Measurements from ENCODE around the gene C11orf91. TPM values are rescaled to one million over a fixed set of nuclear protein-coding genes. Genes with fewer than 3 reads are reported as not detected.

The C11orf91 gene
- total RNA-seq, 2 experiments from 2014 or later: not detected

GRCh38 chr11:33704240-33705002 lies 3.8 kb upstream of the C11orf91 start:
- Mint-ChIP-seq H3K27ac (no peak overlapping the region), H3K36me3 (ENCODE audit: low read depth) (peaks cover 6% of the 10 kb centered on the region), H3K4me3 (no peak overlapping the region), H3K4me1 (ENCODE audit: low read depth) (peaks cover 11% of the 10 kb centered on the region), H3K9me3 (no peaks in the 10 kb centered on the region), H3K27me3 (ENCODE audit: low read depth) (peaks cover 4% of the 10 kb centered on the region)
- intact Hi-C loops (cut with micrococcal nuclease): loop anchor here (10.0 kb wide), 1 partner anchor 350 kb away; the partner anchor contains the start of gene CAPRIN1
- CTCF ChIA-PET: interaction anchor here (0.6 kb wide), 1 partner anchor 41 kb away, joined by 3 read pairs; no protein-coding TSS in a partner anchor
- no peak for DNase-seq

- peaks cover 11% of the 10 kb centered on the region for H3K4me1 Mint-ChIP-seq (ENCODE audit: low read depth)
- no peaks in the 10 kb centered on the region for H3K36me3 Mint-ChIP-seq (ENCODE audit: low read depth)
- DNase-seq: no peak
- no peak overlapping the region for H3K4me3 Mint-ChIP-seq
- peaks cover 4% of the 10 kb centered on the region for H3K27me3 Mint-ChIP-seq (ENCODE audit: low read depth)
- no peak overlapping the region for H3K27ac Mint-ChIP-seq
- intact Hi-C loops (cut with micrococcal nuclease): loop anchor here (10.0 kb wide), 1 partner anchor 351 kb away; the partner anchor contains the start of gene CAPRIN1
- no peaks in the 10 kb centered on the region for H3K9me3 Mint-ChIP-seq
- CTCF ChIA-PET: interaction anchor here (0.6 kb wide), 1 partner anchor 41 kb away, joined by 3 read pairs; no protein-coding TSS in a partner anchor
These were observed 3.2 kb upstream of the C11orf91 start for GRCh38 chr11:33703788-33704187.

- intact Hi-C loops (cut with micrococcal nuclease): loop anchor here (10.0 kb wide), 1 partner anchor 352 kb away; the partner anchor contains the start of gene CAPRIN1
- CTCF ChIA-PET: interaction anchor here (1.2 kb wide), 2 partner anchors 34 to 39 kb away, joined by 3 read pairs; no protein-coding TSS in a partner anchor
- Mint-ChIP-seq H3K27ac (no peak overlapping the region), H3K9me3 (no peaks in the 10 kb centered on the region), H3K27me3 (ENCODE audit: low read depth) (peaks cover 4% of the 10 kb centered on the region), H3K4me3 (no peak overlapping the region), H3K4me1 (ENCODE audit: low read depth) (peaks cover 11% of the 10 kb centered on the region), H3K36me3 (ENCODE audit: low read depth) (no peaks in the 10 kb centered on the region)
- DNase-seq: no peak
These were observed 2.6 kb upstream of the C11orf91 start for GRCh38 chr11:33703234-33703633.

- no peak overlapping the region for H3K27ac Mint-ChIP-seq
- no peak for DNase-seq
- CTCF ChIA-PET: interaction anchor here (0.6 to 1.3 kb wide), 2 partner anchors 13 to 14 kb away, joined by 3 to 10 read pairs; no protein-coding TSS in a partner anchor
- intact Hi-C loops (cut with micrococcal nuclease): loop anchor here (2.0 to 10.0 kb wide), 3 partner anchors 191 to 1119 kb away; partner anchors contain the start of genes CAPRIN1, EIF3M and LMO2
- peaks cover 4% of the 10 kb centered on the region for H3K27me3 Mint-ChIP-seq (ENCODE audit: low read depth)
- H3K4me3 Mint-ChIP-seq: peak overlapping the region; percentile 85
- H3K4me1 Mint-ChIP-seq (ENCODE audit: low read depth): peaks cover 9% of the 10 kb centered on the region
- no peaks in the 10 kb centered on the region for H3K36me3 Mint-ChIP-seq (ENCODE audit: low read depth)
- no peaks in the 10 kb centered on the region for H3K9me3 Mint-ChIP-seq
These were observed 940 bp upstream of the C11orf91 start for GRCh38 chr11:33701302-33702230.

- peak overlapping the region; percentile 85 for H3K4me3 Mint-ChIP-seq
These were observed 544 bp downstream of the C11orf91 start for GRCh38 chr11:33700063-33700501.

DNA sequence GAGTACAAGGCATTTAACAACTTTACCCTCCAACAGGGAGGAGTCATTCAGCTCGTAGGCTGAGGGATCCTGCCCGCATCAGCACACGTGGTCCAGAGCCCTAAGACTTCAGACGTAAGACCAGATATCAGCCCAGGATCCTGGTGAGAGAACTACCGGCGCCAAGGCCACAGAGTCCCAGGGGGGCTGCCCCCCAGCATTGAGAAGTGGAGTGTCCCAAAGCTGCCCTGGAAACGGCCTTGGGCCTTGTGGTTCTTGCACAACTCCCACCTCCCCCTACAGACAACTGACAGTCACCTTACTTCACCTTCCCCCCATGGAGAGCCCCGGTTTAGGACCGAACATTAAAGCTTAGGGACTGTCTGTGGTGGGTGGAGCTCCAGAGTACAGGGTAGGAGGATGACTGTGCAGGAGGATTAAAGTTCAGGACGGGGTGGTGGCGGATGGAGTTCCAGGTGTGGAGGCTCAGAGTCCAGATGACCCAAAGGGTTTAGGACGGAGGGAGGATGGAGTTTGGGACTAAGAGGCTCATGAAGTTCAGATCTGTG lies 1.0 kb downstream of the C11orf91 start:
- Mint-ChIP-seq H3K27ac (peak overlapping the region; percentile 43), H3K27me3 (ENCODE audit: low read depth) (peaks cover 8% of the 10 kb centered on the region), H3K36me3 (ENCODE audit: low read depth) (no peaks in the 10 kb centered on the region), H3K4me1 (ENCODE audit: low read depth) (peaks cover 7% of the 10 kb centered on the region), H3K9me3 (no peaks in the 10 kb centered on the region), H3K4me3 (peak overlapping the region; percentile 85)
- intact Hi-C loops (cut with micrococcal nuclease): loop anchor here (1.0 to 10.0 kb wide), 6 partner anchors 37 to 1117 kb away; partner anchors contain the start of genes CAPRIN1, CD59, EIF3M and FBXO3
- no peak for DNase-seq
- CTCF ChIA-PET: interaction anchor here (0.6 to 0.9 kb wide), 2 partner anchors 7 to 287 kb away, joined by 3 to 5 read pairs; no protein-coding TSS in a partner anchor

More at GRCh38 chr11:33700063-33700501, 544 bp downstream of the C11orf91 start:
- peaks cover 8% of the 10 kb centered on the region for H3K27me3 Mint-ChIP-seq (ENCODE audit: low read depth)
- peaks cover 7% of the 10 kb centered on the region for H3K4me1 Mint-ChIP-seq (ENCODE audit: low read depth)
- no peaks in the 10 kb centered on the region for H3K9me3 Mint-ChIP-seq
- no peaks in the 10 kb centered on the region for H3K36me3 Mint-ChIP-seq (ENCODE audit: low read depth)
- peak overlapping the region; percentile 43 for H3K27ac Mint-ChIP-seq
- no peak for DNase-seq
- CTCF ChIA-PET: interaction anchor here (0.6 to 0.9 kb wide), 2 partner anchors 8 to 287 kb away, joined by 3 to 5 read pairs; no protein-coding TSS in a partner anchor
- intact Hi-C loops (cut with micrococcal nuclease): loop anchor here (1.0 to 10.0 kb wide), 6 partner anchors 36 to 1117 kb away; partner anchors contain the start of genes CAPRIN1, CD59, EIF3M and FBXO3

DNA sequence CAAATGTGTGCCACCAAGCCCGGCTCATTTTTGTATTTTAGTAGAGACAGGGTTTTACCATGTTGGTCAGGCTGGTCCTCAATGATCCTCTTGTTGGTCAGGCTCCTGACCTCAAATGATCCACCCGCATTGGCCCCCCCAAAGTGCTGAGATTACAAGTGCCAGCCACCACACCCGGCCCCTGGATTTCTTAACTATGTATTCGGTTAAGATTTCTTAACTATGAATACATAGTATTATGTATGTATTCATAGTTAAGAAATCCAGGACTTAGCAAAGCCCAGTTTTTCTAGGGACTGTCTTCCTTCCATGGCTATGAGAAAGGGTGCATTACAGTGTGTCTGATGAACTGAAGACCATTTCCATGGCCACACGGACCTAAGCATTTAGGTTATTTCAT lies 1.7 kb downstream of the C11orf91 start:
- CTCF ChIA-PET: no interaction called here
- no peaks in the 10 kb centered on the region for H3K9me3 Mint-ChIP-seq
- H3K27ac Mint-ChIP-seq: no peak overlapping the region
- intact Hi-C loops (cut with micrococcal nuclease): no loop called here
- peaks cover 7% of the 10 kb centered on the region for H3K4me1 Mint-ChIP-seq (ENCODE audit: low read depth)
- H3K27me3 Mint-ChIP-seq (ENCODE audit: low read depth): peaks cover 8% of the 10 kb centered on the region
- H3K36me3 Mint-ChIP-seq (ENCODE audit: low read depth): no peaks in the 10 kb centered on the region
- no peak overlapping the region for H3K4me3 Mint-ChIP-seq
- no peak for DNase-seq

GRCh38 chr11:33697997-33698396 lies 2.6 kb downstream of the C11orf91 start:
- Mint-ChIP-seq H3K4me1 (ENCODE audit: low read depth) (peaks cover 7% of the 10 kb centered on the region), H3K27ac (no peak overlapping the region), H3K4me3 (no peak overlapping the region), H3K36me3 (ENCODE audit: low read depth) (no peaks in the 10 kb centered on the region), H3K9me3 (no peaks in the 10 kb centered on the region), H3K27me3 (ENCODE audit: low read depth) (peaks cover 11% of the 10 kb centered on the region)
- CTCF ChIA-PET: no interaction called here
- no peak for DNase-seq
- intact Hi-C loops (cut with micrococcal nuclease): no loop called here

GRCh38 chr11:33696931-33697638 lies 3.5 kb downstream of the C11orf91 start:
- CTCF ChIA-PET: no interaction called here
- H3K27ac Mint-ChIP-seq: no peak overlapping the region
- DNase-seq: no peak
- no peaks in the 10 kb centered on the region for H3K9me3 Mint-ChIP-seq
- intact Hi-C loops (cut with micrococcal nuclease): no loop called here
- peaks cover 7% of the 10 kb centered on the region for H3K4me1 Mint-ChIP-seq (ENCODE audit: low read depth)
- H3K27me3 Mint-ChIP-seq (ENCODE audit: low read depth): peaks cover 11% of the 10 kb centered on the region
- H3K4me3 Mint-ChIP-seq: no peak overlapping the region
- H3K36me3 Mint-ChIP-seq (ENCODE audit: low read depth): no peaks in the 10 kb centered on the region

- CTCF ChIA-PET: no interaction called here
- DNase-seq: no peak
- peaks cover 11% of the 10 kb centered on the region for H3K27me3 Mint-ChIP-seq (ENCODE audit: low read depth)
- no peaks in the 10 kb centered on the region for H3K36me3 Mint-ChIP-seq (ENCODE audit: low read depth)
- intact Hi-C loops (cut with micrococcal nuclease): no loop called here
- H3K9me3 Mint-ChIP-seq: no peaks in the 10 kb centered on the region
- peaks cover 7% of the 10 kb centered on the region for H3K4me1 Mint-ChIP-seq (ENCODE audit: low read depth)
- no peak overlapping the region for H3K27ac Mint-ChIP-seq
- H3K4me3 Mint-ChIP-seq: no peak overlapping the region
These were observed 4.2 kb downstream of the C11orf91 start for GRCh38 chr11:33696411-33696810.

- CTCF ChIA-PET: no interaction called here
- no peak overlapping the region for H3K4me3 Mint-ChIP-seq
- intact Hi-C loops (cut with micrococcal nuclease): no loop called here
These were observed 5.5 kb downstream of the C11orf91 start for GRCh38 chr11:33695051-33695566.

More at GRCh38 chr11:33695051-33695566, 5.5 kb downstream of the C11orf91 start:
- Mint-ChIP-seq H3K9me3 (no peaks in the 10 kb centered on the region), H3K27ac (no peak overlapping the region), H3K27me3 (ENCODE audit: low read depth) (peaks cover 11% of the 10 kb centered on the region), H3K4me1 (ENCODE audit: low read depth) (peaks cover 3% of the 10 kb centered on the region), H3K36me3 (ENCODE audit: low read depth) (no peaks in the 10 kb centered on the region)
- DNase-seq: no peak
